Endothelial cell (in vitro differentiated cells): ENCODE data around the gene ANGPT4. TPM values are rescaled to one million over a fixed set of nuclear protein-coding genes. Genes with fewer than 3 reads are reported as not detected.
"Not testable (repeated sequence)": the region's sequence is repeated elsewhere in the genome, so short reads cannot be mapped to it uniquely, and the experiment has no call there.

Experiments
- DNase-seq: peaks from one replicate; pipeline ENCODE4 v3.0.0; 2021; ENCODE audit warnings: low spot score
- H3K27ac Mint-ChIP-seq: one replicate; pipeline ENCODE4 v1.8.0; 2021; ENCODE audit warnings: mixed read lengths, inconsistent platforms; ENCODE audit not compliant: unreplicated experiment
- H3K27me3 Mint-ChIP-seq: one replicate; pipeline ENCODE4 v1.8.0; 2021; ENCODE audit warnings: mild to moderate bottlenecking, moderate library complexity, mixed read lengths, inconsistent platforms; ENCODE audit not compliant: unreplicated experiment
- H3K36me3 Mint-ChIP-seq: one replicate; pipeline ENCODE4 v1.8.0; 2021; ENCODE audit warnings: mild to moderate bottlenecking, low read depth, mixed read lengths, inconsistent platforms; ENCODE audit not compliant: unreplicated experiment
- H3K4me1 Mint-ChIP-seq: one replicate; pipeline ENCODE4 v1.8.0; 2021; ENCODE audit warnings: mild to moderate bottlenecking, mixed read lengths, inconsistent platforms; ENCODE audit not compliant: unreplicated experiment
- H3K4me3 Mint-ChIP-seq: one replicate; pipeline ENCODE4 v1.8.0; 2021; ENCODE audit warnings: mild to moderate bottlenecking, mixed read lengths, inconsistent platforms; ENCODE audit not compliant: unreplicated experiment
- H3K9me3 Mint-ChIP-seq: one replicate; pipeline ENCODE4 v1.8.0; 2021; ENCODE audit warnings: mixed read lengths, inconsistent platforms; ENCODE audit not compliant: unreplicated experiment
- total RNA-seq: library from RNA; stranded (reverse); fragmentation: NEBNext Ultra II Directional; extraction: Animal tissue kit (Norgen Biotek cat#: 25700); gene quantifications from one replicate; pipeline ENCODE4 v1.2.1, GENCODE V29; 2021; ENCODE audit not compliant: unreplicated experiment
- TF ChIP-seq, protein P1 (sequence below): fragments of 200-600 bp; sonication (generic); IDR thresholded peaks from one replicate; pipeline ENCODE4 v1.5.0; 2021; ENCODE audit warnings: antibody characterized with exemption; ENCODE audit not compliant: unreplicated experiment

ANGPT4 gene
- total RNA-seq, 1 donor from 2014 or later: 0.51 TPM

DNA sequence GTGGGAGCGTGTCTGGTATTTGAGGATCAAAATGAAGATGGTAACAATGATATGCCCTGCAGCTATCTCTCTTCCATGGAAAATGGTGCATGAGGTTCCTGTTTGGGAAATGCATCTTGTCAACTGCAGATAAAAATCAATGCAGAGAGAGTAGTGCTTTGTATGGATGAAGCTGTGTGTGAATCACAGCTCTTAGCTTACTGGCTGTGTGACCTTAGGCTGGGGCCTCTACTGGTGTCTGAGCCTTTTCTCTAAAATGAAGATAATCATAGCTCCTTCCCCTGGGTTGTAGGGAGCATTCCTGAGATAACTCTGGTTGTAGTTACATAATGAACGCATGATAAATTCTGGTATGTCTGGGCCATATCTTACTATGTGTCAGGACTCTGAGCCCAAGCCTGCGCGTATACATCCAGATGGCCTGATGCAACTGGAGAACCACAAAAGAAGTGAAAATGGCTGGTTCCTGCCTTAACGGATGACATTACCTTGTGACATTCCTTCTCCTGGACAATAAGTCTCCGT, 19.6 kb downstream of the ANGPT4 start:
- TF ChIP-seq, protein P1, sequence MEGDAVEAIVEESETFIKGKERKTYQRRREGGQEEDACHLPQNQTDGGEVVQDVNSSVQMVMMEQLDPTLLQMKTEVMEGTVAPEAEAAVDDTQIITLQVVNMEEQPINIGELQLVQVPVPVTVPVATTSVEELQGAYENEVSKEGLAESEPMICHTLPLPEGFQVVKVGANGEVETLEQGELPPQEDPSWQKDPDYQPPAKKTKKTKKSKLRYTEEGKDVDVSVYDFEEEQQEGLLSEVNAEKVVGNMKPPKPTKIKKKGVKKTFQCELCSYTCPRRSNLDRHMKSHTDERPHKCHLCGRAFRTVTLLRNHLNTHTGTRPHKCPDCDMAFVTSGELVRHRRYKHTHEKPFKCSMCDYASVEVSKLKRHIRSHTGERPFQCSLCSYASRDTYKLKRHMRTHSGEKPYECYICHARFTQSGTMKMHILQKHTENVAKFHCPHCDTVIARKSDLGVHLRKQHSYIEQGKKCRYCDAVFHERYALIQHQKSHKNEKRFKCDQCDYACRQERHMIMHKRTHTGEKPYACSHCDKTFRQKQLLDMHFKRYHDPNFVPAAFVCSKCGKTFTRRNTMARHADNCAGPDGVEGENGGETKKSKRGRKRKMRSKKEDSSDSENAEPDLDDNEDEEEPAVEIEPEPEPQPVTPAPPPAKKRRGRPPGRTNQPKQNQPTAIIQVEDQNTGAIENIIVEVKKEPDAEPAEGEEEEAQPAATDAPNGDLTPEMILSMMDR: no peak
- H3K4me3 Mint-ChIP-seq: no peak overlapping the region
- H3K27ac Mint-ChIP-seq: no peak overlapping the region
- no peak for DNase-seq
- H3K4me1 Mint-ChIP-seq: no peaks in the 10 kb centered on the region
- peaks cover 6% of the 10 kb centered on the region for H3K27me3 Mint-ChIP-seq
- H3K36me3 Mint-ChIP-seq: peaks cover 4% of the 10 kb centered on the region
- no peaks in the 10 kb centered on the region for H3K9me3 Mint-ChIP-seq

DNA sequence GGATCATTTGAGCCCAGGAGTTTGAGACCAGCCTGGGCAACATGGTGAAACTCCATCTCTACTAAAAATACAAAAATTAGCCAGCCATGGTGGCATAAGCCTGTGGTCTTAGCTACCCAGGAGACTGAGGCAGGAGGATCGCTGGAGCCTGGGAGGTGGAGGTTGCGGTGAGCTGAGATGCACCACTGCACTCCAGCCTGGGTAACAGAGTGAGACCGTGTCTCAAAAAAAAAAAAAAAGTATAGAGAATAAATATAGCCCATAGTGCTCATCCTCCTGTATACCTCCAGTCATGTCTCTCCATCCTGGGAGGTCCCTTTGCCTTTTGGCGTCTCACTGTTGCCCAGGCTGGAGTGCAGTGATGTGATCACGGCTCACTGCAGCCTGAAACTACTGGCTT, 23.8 kb downstream of the ANGPT4 start:
- DNase-seq, H3K4me3 Mint-ChIP-seq, H3K27ac Mint-ChIP-seq, H3K27me3 Mint-ChIP-seq, H3K36me3 Mint-ChIP-seq, H3K9me3 Mint-ChIP-seq, H3K4me1 Mint-ChIP-seq: not testable (repeated sequence)

DNA sequence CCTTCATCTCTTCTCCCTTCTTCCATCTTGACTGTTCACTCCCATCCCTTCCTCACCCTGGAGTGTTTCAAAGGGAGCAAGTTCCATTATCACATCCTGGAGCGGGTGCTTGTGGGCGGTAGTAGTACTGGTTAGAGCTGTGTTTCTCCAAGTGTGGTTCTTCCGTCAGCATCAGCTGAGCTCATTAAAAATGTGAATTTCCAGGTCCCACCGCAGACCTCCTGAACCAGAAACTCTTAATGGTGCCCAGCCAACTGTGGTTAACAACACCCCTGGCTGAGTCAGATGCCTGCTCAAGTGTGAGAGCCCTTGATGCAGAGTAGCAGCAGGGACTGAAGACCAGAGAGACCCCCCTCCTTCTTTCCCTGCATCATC, 24.4 kb downstream of the ANGPT4 start:
- H3K4me1 Mint-ChIP-seq: no peaks in the 10 kb centered on the region
- peaks cover 4% of the 10 kb centered on the region for H3K36me3 Mint-ChIP-seq
- DNase-seq: no peak
- H3K27me3 Mint-ChIP-seq: peaks cover 5% of the 10 kb centered on the region
- H3K27ac Mint-ChIP-seq: no peak overlapping the region
- H3K4me3 Mint-ChIP-seq: no peak overlapping the region
- H3K9me3 Mint-ChIP-seq: no peaks in the 10 kb centered on the region
- TF ChIP-seq, protein P1: no peak

DNA sequence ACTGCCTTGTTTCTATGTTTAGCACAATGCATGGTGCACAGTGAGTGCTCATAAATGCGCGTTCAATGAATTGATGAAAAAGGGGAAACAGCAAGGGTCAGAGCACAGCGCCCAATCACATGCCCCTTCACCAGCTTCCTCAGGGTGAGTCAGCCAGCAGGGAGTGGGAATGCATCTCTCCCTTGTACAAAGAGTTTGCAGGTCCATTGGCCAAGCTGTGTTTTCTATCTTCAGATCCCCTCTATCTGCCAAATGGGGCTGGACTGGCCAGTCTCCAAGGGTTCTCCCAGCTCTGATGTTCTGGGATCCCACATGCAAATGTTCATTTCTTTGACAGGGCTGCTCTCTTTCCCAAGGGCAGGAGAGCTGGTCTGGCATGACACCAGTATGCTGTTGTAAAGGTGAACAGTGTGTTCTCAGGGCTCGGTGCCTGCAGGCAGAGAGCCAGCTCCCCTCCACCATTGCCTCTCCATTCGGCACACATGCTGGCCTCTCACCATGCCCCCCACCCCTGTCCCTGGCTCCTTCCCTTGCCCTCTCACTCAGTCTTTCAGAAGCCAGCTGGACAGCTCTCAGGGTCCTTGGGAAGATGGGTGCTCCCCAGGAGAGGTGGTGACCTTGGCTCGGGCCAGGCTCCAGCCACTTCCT, 25.0 kb downstream of the ANGPT4 start:
- no peak overlapping the region for H3K4me3 Mint-ChIP-seq
- no peaks in the 10 kb centered on the region for H3K9me3 Mint-ChIP-seq
- no peak for DNase-seq
- peaks cover 4% of the 10 kb centered on the region for H3K27me3 Mint-ChIP-seq
- no peaks in the 10 kb centered on the region for H3K4me1 Mint-ChIP-seq
- H3K36me3 Mint-ChIP-seq: peaks cover 4% of the 10 kb centered on the region
- TF ChIP-seq, protein P1: no peak
- no peak overlapping the region for H3K27ac Mint-ChIP-seq

DNA sequence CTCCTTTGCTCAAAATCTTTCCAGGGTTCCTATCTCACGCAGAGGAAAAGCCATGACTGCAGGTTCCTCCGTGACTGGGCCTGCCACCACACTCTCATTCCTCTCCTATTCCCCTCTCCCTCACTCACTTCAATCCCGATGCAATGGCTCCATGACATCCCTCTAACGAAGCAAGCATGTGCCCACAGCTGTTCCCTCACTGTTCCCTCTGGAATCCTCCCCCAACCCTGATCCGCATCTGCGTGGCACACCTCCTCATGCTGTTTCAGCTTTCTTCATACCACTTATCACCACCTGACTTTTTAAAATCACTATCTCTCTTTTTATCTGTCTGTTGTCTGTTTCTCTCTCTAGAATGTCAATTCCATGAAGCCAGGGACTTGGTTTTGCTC, 25.5 kb downstream of the ANGPT4 start:
- no peak overlapping the region for H3K4me3 Mint-ChIP-seq
- H3K9me3 Mint-ChIP-seq: no peaks in the 10 kb centered on the region
- H3K27ac Mint-ChIP-seq: no peak overlapping the region
- TF ChIP-seq, protein P1: no peak
- peaks cover 4% of the 10 kb centered on the region for H3K36me3 Mint-ChIP-seq
- H3K27me3 Mint-ChIP-seq: peaks cover 6% of the 10 kb centered on the region
- H3K4me1 Mint-ChIP-seq: no peaks in the 10 kb centered on the region
- DNase-seq: no peak
